Esophagus squamous epithelium (tissue), 4 donors: Measurements from ENCODE around the gene GRID2.

Experiments
- CTCF ChIP-seq, 6 experiments: fragments of 450-650 bp in 4 of 6; fragments of 200-600 bp in 2 of 6; sonication (generic) in 2 of 6; IDR thresholded peaks; one replicate each; pipeline ENCODE4 v1.5.1; 2016 to 2019; ENCODE audit warnings: antibody characterized with exemption in 6 of 6, mild to moderate bottlenecking in 4 of 6, moderate library complexity in 4 of 6
- POLR2A ChIP-seq, 4 donors: fragments of 450-650 bp; IDR thresholded peaks; one replicate each; pipeline ENCODE4 v1.6.1; 2017; ENCODE audit warnings: antibody characterized with exemption in 4 of 4, mild to moderate bottlenecking in 4 of 4, moderate library complexity in 3 of 4

- TF ChIP-seq POLR2A (IDR thresholded peaks at IDR 0.05) = no peak
- no peak for TF ChIP-seq CTCF (IDR thresholded peaks at IDR 0.05)
Measured at GRCh38 chr4:92952897-92953296, 649.1 kb downstream of the GRID2 start.
